ENCODE data around the gene ARL10.

ARL10 gene

GRCh38 chr5:176368726-176369125 lies 3.4 kb downstream of the ARL10 start:
- H3K36me3 ChIP-seq (ENCODE audit: control insufficient read depth, low read length): no peaks in the 10 kb centered on the region
- no peaks in the 10 kb centered on the region for H3K9me2 ChIP-seq (replicated peaks; ENCODE audit: control insufficient read depth, low read length)
- no peak for TF ChIP-seq EZH2phosphoT487 (IDR thresholded peaks at IDR 0.05; ENCODE audit: borderline replicate concordance, low read length)
- TF ChIP-seq CTCF (IDR thresholded peaks at IDR 0.05; ENCODE audit: low read depth, low read length, poor library complexity, severe bottlenecking): no peak
- H3K4me2 ChIP-seq (ENCODE audit: low read length): no peak overlapping the region
- no peak overlapping the region for H3K4me3 ChIP-seq (ENCODE audit: low read length)
- no peaks in the 10 kb centered on the region for H3F3A ChIP-seq (ENCODE audit: control insufficient read depth, insufficient read depth)
- no peaks in the 10 kb centered on the region for H3K79me2 ChIP-seq (ENCODE audit: control insufficient read depth, low read length)
- H3K27ac ChIP-seq (ENCODE audit: low read depth, low read length): no peak overlapping the region
- H4K20me1 ChIP-seq (ENCODE audit: control insufficient read depth, insufficient read depth, low read depth, low read length): no peaks in the 10 kb centered on the region
- H3K4me1 ChIP-seq (ENCODE audit: control insufficient read depth, low read length): peaks cover 21% of the 10 kb centered on the region
- H3K27me3 ChIP-seq (ENCODE audit: control insufficient read depth, low read length): 0 out of 2 replicates have a peak, but pooled peaks cover 3% of the 10 kb centered on the region
- no peaks in the 10 kb centered on the region for H3K9me3 ChIP-seq (ENCODE audit: control insufficient read depth, insufficient read depth, low read length)

GRCh38 chr5:176369934-176370711 lies 4.8 kb downstream of the ARL10 start:
- H3K27me3 ChIP-seq (ENCODE audit: control insufficient read depth, low read length): no peaks in the 10 kb centered on the region
- H3K9me3 ChIP-seq (ENCODE audit: control insufficient read depth, insufficient read depth, low read length): no peaks in the 10 kb centered on the region
- H3K36me3 ChIP-seq (ENCODE audit: control insufficient read depth, low read length): peaks cover 3% of the 10 kb centered on the region; the same call in 1 of the 2 replicates
- no peak for TF ChIP-seq CTCF (IDR thresholded peaks at IDR 0.05; ENCODE audit: low read depth, low read length, poor library complexity, severe bottlenecking)
- no peak for TF ChIP-seq EZH2phosphoT487 (IDR thresholded peaks at IDR 0.05; ENCODE audit: borderline replicate concordance, low read length)
- H3K4me1 ChIP-seq (ENCODE audit: control insufficient read depth, low read length): peaks cover 16% of the 10 kb centered on the region
- no peak overlapping the region for H3K4me2 ChIP-seq (ENCODE audit: low read length)
- H3K27ac ChIP-seq (ENCODE audit: low read depth, low read length): no peak overlapping the region
- H3K4me3 ChIP-seq (ENCODE audit: low read length): no peak overlapping the region
- no peaks in the 10 kb centered on the region for H3K79me2 ChIP-seq (ENCODE audit: control insufficient read depth, low read length)
- H4K20me1 ChIP-seq (ENCODE audit: control insufficient read depth, insufficient read depth, low read depth, low read length): no peaks in the 10 kb centered on the region
- no peaks in the 10 kb centered on the region for H3F3A ChIP-seq (ENCODE audit: control insufficient read depth, insufficient read depth)
- no peaks in the 10 kb centered on the region for H3K9me2 ChIP-seq (replicated peaks; ENCODE audit: control insufficient read depth, low read length)

GRCh38 chr5:176371621-176372539 lies 6.6 kb downstream of the ARL10 start:
- H3K27me3 ChIP-seq (ENCODE audit: control insufficient read depth, low read length): no peaks in the 10 kb centered on the region

More at GRCh38 chr5:176371621-176372539, 6.6 kb downstream of the ARL10 start:
- Histone ChIP-seq H4K20me1 (ENCODE audit: control insufficient read depth, insufficient read depth, low read depth, low read length) (no peaks in the 10 kb centered on the region), H3K9me2 (replicated peaks; ENCODE audit: control insufficient read depth, low read length) (no peaks in the 10 kb centered on the region), H3K9me3 (ENCODE audit: control insufficient read depth, insufficient read depth, low read length) (no peaks in the 10 kb centered on the region), H3K4me1 (ENCODE audit: control insufficient read depth, low read length) (peaks cover 7% of the 10 kb centered on the region), H3K4me3 (ENCODE audit: low read length) (no peak overlapping the region), H3K4me2 (ENCODE audit: low read length) (no peak overlapping the region), H3K36me3 (ENCODE audit: control insufficient read depth, low read length) (peaks cover 3% of the 10 kb centered on the region; the same call in 1 of the 2 replicates), H3K79me2 (ENCODE audit: control insufficient read depth, low read length) (no peaks in the 10 kb centered on the region), H3K27ac (ENCODE audit: low read depth, low read length) (no peak overlapping the region), H3F3A (ENCODE audit: control insufficient read depth, insufficient read depth) (no peaks in the 10 kb centered on the region)
- TF ChIP-seq CTCF (IDR thresholded peaks at IDR 0.05; ENCODE audit: low read depth, low read length, poor library complexity, severe bottlenecking) (no peak), EZH2phosphoT487 (IDR thresholded peaks at IDR 0.05; ENCODE audit: borderline replicate concordance, low read length) (no peak)

Measured in DOHH2 (cell line).